Measurements from ENCODE around the gene FKBP4. TPM values are rescaled to one million over a fixed set of nuclear protein-coding genes. Genes with fewer than 3 reads are reported as not detected.

Gene FKBP4
- total and polyA plus RNA-seq, 2 of the 13 experiments (the other 11 are each of a cell fraction or from before 2014, with no cell fraction given), result 25.7 to 66.1 TPM

DNA sequence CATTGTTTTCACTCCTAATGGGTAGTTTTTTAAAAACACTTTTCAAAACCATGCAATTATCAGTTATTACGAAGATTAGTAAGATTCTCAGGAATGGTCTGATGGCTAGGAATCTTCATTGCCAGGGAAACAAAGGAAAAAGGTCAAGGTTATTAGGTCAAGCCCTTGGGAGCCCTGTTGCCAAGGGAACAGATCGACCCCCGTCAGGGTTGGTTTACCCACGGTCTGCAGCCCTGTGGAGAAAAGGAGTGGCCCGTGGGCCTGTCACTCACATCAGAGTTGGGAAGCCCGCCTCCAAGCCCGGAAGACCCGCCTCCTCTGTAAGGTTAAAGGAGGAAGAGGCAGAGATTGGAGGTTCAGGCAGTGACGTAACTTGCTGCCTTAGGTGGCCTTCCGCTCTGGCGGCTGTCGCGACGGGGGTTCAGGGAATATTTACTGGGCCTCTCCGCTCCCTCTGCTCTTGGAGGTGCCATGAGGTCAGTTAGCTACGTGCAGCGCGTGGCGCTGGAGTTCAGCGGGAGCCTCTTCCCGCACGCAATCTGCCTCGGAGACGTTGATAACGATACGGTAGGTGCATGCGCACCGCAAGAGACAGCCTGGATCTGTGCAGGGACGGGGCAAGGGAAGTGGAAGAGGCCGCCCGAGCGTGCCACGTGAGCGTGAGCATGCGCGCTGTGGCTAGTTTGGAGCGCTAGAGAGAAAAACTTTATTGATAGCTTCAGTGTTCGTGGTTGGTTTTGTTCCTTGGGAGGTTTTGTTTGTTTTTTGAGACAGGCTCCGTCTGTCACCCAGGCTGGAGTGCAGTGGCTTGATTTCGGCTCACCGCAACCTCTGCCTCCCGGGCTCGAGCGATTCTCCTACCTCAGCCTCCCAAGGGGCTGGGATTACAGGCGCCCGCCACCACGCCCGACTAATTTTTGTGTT is 17.8 kb downstream of the FKBP4 start, which contains the start of gene ITFG2 (continued):
- TF ChIP-seq, protein P1, sequence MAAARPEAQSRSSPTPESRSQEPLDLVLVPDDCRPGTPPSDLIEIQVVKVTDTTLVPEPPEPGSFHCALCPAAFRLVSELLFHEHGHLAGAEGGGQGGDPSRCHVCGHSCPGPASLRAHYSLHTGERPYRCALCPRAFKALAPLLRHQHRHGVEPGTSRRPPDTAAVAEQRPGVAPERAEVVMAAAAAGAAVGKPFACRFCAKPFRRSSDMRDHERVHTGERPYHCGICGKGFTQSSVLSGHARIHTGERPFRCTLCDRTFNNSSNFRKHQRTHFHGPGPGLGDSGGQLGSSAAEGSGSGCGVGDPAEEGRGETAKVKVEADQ (CRISPR knock-in tag; IDR thresholded peaks at IDR 0.05; ENCODE audit: borderline replicate concordance), result peak; percentile 83; the same call in 1 of the 2 replicates
- TF ChIP-seq ZBTB38 (CRISPR knock-in tag; IDR thresholded peaks at IDR 0.05) (peak; percentile 87; the same call in 1 of the 2 replicates), KDM6A (CRISPR knock-in tag; IDR thresholded peaks at IDR 0.05; ENCODE audit: low read depth) (no peak; the same call in 1 of the 2 replicates), MYC (CRISPR knock-in tag; IDR thresholded peaks at IDR 0.05; ENCODE audit: borderline replicate concordance) (peak; percentile 100), HNRNPK (IDR thresholded peaks at IDR 0.05; ENCODE audit: low read depth, low read length, poor library complexity, severe bottlenecking) (no peak), MTF1 (CRISPR knock-in tag; IDR thresholded peaks at IDR 0.05) (peak; percentile 45; the same call in 1 of the 2 replicates), ETV5 (CRISPR knock-in tag; IDR thresholded peaks at IDR 0.05; ENCODE audit: borderline replicate concordance) (peak; percentile 74), ZEB1 (IDR thresholded peaks at IDR 0.05; ENCODE audit: insufficient replicate concordance, low read depth) (no peak), ZNF615 (CRISPR knock-in tag; IDR thresholded peaks at IDR 0.05; ENCODE audit: borderline replicate concordance) (no peak), NONO (IDR thresholded peaks at IDR 0.05) (no peak), NONO (CRISPR knock-in tag; conservative IDR thresholded peaks at IDR 0.05) (peak; percentile 96), HNF4G (IDR thresholded peaks at IDR 0.05; ENCODE audit: borderline replicate concordance, low read depth, low read length) (no peak), HNF4G (CRISPR knock-in tag; IDR thresholded peaks at IDR 0.05; ENCODE audit: borderline replicate concordance, low read depth) (no peak), ZBTB10 (CRISPR knock-in tag; IDR thresholded peaks at IDR 0.05; ENCODE audit: borderline replicate concordance) (peak; percentile 81; the same call in 1 of the 2 replicates), RAD51 (IDR thresholded peaks at IDR 0.05; ENCODE audit: borderline replicate concordance) (no peak), ZNF550 (CRISPR knock-in tag; IDR thresholded peaks at IDR 0.05; ENCODE audit: borderline replicate concordance) (no peak), SMAD1 (CRISPR knock-in tag; IDR thresholded peaks at IDR 0.05; ENCODE audit: borderline replicate concordance, low read depth) (peak; percentile 84; the same call in 1 of the 2 replicates)
- TF ChIP-seq, protein P2, sequence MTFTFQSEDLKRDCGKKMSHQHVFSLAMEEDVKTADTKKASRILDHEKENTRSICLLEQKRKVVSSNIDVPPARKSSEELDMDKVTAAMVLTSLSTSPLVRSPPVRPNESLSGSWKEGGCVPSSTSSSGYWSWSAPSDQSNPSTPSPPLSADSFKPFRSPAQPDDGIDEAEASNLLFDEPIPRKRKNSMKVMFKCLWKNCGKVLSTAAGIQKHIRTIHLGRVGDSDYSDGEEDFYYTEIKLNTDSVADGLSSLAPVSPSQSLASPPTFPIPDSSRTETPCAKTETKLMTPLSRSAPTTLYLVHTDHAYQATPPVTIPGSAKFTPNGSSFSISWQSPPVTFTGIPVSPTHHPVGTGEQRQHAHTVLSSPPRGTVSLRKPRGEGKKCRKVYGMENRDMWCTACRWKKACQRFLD (CRISPR knock-in tag; IDR thresholded peaks at IDR 0.05; ENCODE audit: borderline replicate concordance), result peak; percentile 75; the same call in 1 of the 2 replicates
- TF ChIP-seq, protein P3, sequence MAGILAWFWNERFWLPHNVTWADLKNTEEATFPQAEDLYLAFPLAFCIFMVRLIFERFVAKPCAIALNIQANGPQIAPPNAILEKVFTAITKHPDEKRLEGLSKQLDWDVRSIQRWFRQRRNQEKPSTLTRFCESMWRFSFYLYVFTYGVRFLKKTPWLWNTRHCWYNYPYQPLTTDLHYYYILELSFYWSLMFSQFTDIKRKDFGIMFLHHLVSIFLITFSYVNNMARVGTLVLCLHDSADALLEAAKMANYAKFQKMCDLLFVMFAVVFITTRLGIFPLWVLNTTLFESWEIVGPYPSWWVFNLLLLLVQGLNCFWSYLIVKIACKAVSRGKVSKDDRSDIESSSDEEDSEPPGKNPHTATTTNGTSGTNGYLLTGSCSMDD (CRISPR knock-in tag; IDR thresholded peaks at IDR 0.05), result no peak
- TF ChIP-seq, protein P4, sequence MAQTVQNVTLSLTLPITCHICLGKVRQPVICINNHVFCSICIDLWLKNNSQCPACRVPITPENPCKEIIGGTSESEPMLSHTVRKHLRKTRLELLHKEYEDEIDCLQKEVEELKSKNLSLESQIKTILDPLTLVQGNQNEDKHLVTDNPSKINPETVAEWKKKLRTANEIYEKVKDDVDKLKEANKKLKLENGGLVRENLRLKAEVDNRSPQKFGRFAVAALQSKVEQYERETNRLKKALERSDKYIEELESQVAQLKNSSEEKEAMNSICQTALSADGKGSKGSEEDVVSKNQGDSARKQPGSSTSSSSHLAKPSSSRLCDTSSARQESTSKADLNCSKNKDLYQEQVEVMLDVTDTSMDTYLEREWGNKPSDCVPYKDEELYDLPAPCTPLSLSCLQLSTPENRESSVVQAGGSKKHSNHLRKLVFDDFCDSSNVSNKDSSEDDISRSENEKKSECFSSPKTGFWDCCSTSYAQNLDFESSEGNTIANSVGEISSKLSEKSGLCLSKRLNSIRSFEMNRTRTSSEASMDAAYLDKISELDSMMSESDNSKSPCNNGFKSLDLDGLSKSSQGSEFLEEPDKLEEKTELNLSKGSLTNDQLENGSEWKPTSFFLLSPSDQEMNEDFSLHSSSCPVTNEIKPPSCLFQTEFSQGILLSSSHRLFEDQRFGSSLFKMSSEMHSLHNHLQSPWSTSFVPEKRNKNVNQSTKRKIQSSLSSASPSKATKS (CRISPR knock-in tag; IDR thresholded peaks at IDR 0.05), result no peak

Measured in HepG2 (cell line).